Measurements from ENCODE around the gene KBTBD13.

DNA sequence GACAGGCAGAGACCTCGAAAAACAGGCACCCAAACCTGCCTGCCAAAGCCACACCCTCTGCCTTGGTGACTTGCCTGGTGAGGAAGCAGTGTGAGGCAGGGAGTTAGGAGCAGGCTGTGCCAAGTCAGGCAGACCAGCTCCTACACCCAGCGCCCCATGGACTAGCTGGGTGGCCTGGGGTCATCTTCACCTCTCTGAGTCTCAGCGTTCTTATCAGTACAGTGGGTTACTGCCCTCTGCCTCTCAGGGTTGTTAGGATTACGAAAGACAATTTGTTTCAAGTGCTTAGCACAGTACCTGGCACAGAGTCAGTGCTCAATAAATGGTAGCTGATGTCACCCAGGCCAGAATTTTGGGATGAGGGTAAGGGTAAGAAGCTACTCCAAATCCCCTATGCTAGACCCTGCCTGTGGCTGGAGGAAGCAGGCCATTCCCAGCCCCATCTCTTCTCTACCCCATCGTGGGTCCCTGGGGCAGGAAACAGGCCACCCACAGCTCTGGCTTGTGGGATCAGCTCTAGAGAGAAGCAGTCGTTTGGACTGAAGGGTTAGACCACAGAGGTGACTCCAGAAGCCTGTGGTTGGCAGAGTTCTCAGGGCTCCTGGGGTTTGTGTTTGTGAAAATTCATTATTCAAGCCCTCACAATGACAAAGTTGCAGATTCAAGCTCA lies 21.2 kb upstream of the KBTBD13 start:
- no peak for TF ChIP-seq EZH2 (IDR thresholded peaks at IDR 0.05; ENCODE audit: low read depth, unreplicated experiment)
- TF ChIP-seq, protein P1, sequence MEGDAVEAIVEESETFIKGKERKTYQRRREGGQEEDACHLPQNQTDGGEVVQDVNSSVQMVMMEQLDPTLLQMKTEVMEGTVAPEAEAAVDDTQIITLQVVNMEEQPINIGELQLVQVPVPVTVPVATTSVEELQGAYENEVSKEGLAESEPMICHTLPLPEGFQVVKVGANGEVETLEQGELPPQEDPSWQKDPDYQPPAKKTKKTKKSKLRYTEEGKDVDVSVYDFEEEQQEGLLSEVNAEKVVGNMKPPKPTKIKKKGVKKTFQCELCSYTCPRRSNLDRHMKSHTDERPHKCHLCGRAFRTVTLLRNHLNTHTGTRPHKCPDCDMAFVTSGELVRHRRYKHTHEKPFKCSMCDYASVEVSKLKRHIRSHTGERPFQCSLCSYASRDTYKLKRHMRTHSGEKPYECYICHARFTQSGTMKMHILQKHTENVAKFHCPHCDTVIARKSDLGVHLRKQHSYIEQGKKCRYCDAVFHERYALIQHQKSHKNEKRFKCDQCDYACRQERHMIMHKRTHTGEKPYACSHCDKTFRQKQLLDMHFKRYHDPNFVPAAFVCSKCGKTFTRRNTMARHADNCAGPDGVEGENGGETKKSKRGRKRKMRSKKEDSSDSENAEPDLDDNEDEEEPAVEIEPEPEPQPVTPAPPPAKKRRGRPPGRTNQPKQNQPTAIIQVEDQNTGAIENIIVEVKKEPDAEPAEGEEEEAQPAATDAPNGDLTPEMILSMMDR (conservative IDR thresholded peaks at IDR 0.05; ENCODE audit: low read depth in 2 of 2): no peak
- TF ChIP-seq CREB1 (CRISPR knock-in tag; IDR thresholded peaks at IDR 0.05; ENCODE audit: low read depth): no peak
- TF ChIP-seq POLR2AphosphoS5 (IDR thresholded peaks at IDR 0.05; ENCODE audit: low read depth): no peak
